Measurements from ENCODE around the gene SCEL. TPM values are rescaled to one million over a fixed set of nuclear protein-coding genes. Genes with fewer than 3 reads are reported as not detected.
"Not testable (repeated sequence)": the region's sequence is repeated elsewhere in the genome, so short reads cannot be mapped to it uniquely, and the experiment has no call there.

SCEL gene
- total and polyA plus RNA-seq, 8 donors = 0.19 to 76.8 (median 1.0) TPM; not detected in 4

DNA sequence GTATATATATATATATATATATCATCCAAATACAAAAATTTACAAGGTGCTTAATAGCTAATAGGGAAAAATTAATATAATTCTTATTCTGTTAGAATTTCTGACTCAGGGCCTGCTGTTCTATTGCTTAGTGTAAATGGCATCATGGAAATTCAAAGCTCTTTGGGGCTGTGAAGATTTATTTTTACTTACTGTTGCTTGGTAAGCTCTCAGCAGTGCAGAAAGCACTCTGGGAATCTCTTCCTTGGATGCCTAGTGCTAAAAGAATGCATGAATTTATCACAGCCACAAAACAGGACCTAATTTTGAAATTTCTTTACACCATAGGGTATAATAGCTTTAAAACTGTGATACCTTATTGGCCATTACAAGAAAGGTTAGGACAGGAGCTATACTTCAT lies 92.7 kb downstream of the SCEL start:
- no peak overlapping the region for H3K4me3 ChIP-seq
- no peaks in the 10 kb centered on the region for H3K4me1 ChIP-seq
- H3K36me3 ChIP-seq = no peaks in the 10 kb centered on the region
- intact Hi-C loops (cut with DNase I; ENCODE audit: low total_unique reads) = no loop called here
- H3K27me3 ChIP-seq = no peaks in the 10 kb centered on the region
- DNase-seq = no peak
- no peak for TF ChIP-seq POLR2A (IDR thresholded peaks at IDR 0.05)
- TF ChIP-seq EP300 (IDR thresholded peaks at IDR 0.05) = no peak
- no peak for TF ChIP-seq CTCF (IDR thresholded peaks at IDR 0.05)
- no peak for TF ChIP-seq POLR2AphosphoS5 (IDR thresholded peaks at IDR 0.05)
- H3K27ac ChIP-seq = no peak overlapping the region
- no peaks in the 10 kb centered on the region for H3K9me3 ChIP-seq

- WGBS, 5 donors = 65 to 88% (median 75%) methylated on average over 1 of the region's 1 CpG
- no peak overlapping the region for H3K4me3 ChIP-seq
- peak in 1 of 2 donors; percentile 17 for DNase-seq
- H3K4me1 ChIP-seq = no peaks in the 10 kb centered on the region
- no peaks in the 10 kb centered on the region for H3K27me3 ChIP-seq
- no peak overlapping the region for H3K27ac ChIP-seq
- H3K9me3 ChIP-seq = no peaks in the 10 kb centered on the region
- intact Hi-C loops (cut with DNase I; ENCODE audit: low total_unique reads) = no loop called here
- TF ChIP-seq CTCF (IDR thresholded peaks at IDR 0.05) (no peak), POLR2AphosphoS5 (IDR thresholded peaks at IDR 0.05) (no peak), EP300 (IDR thresholded peaks at IDR 0.05) (no peak), POLR2A (IDR thresholded peaks at IDR 0.05) (no peak)
- H3K36me3 ChIP-seq = no peaks in the 10 kb centered on the region
Measured at GRCh38 chr13:77637588-77637987, 102.1 kb downstream of the SCEL start.

GRCh38 chr13:77650409-77650808 lies 114.9 kb downstream of the SCEL start:
- H3K9me3 ChIP-seq = peaks cover 0 to 14% (median 8%) of the 10 kb centered on the region in 4 donors
- no peak overlapping the region for H3K27ac ChIP-seq
- TF ChIP-seq POLR2A (IDR thresholded peaks at IDR 0.05) = no peak
- no peak for TF ChIP-seq EP300 (IDR thresholded peaks at IDR 0.05)
- no peak for TF ChIP-seq CTCF (IDR thresholded peaks at IDR 0.05)
- TF ChIP-seq POLR2AphosphoS5 (IDR thresholded peaks at IDR 0.05) = no peak
- no peaks in the 10 kb centered on the region for H3K4me1 ChIP-seq
- H3K27me3 ChIP-seq = no peaks in the 10 kb centered on the region
- no peak overlapping the region for H3K4me3 ChIP-seq
- no peaks in the 10 kb centered on the region for H3K36me3 ChIP-seq
- intact Hi-C loops (cut with DNase I; ENCODE audit: low total_unique reads) = no loop called here
- no peak for DNase-seq

GRCh38 chr13:77653301-77653700 lies 117.8 kb downstream of the SCEL start:
- Histone ChIP-seq H3K27ac (no peak overlapping the region), H3K4me1 (no peaks in the 10 kb centered on the region), H3K4me3 (no peak overlapping the region), H3K36me3 (no peaks in the 10 kb centered on the region), H3K27me3 (no peaks in the 10 kb centered on the region), H3K9me3 (peaks cover 0 to 15% (median 13%) of the 10 kb centered on the region in 4 donors)
- no peak for TF ChIP-seq POLR2AphosphoS5 (IDR thresholded peaks at IDR 0.05)
- no peak for TF ChIP-seq CTCF (IDR thresholded peaks at IDR 0.05)
- TF ChIP-seq POLR2A (IDR thresholded peaks at IDR 0.05) = no peak
- TF ChIP-seq EP300 (IDR thresholded peaks at IDR 0.05) = no peak
- 82 to 92% (median 86%) methylated on average over 2 of the region's 2 CpGs for WGBS, 5 donors
- no peak for DNase-seq
- intact Hi-C loops (cut with DNase I; ENCODE audit: low total_unique reads) = no loop called here

- H3K27ac ChIP-seq; H3K4me1 ChIP-seq; H3K36me3 ChIP-seq; H3K27me3 ChIP-seq; H3K4me3 ChIP-seq; H3K9me3 ChIP-seq; DNase-seq; intact Hi-C loops (cut with DNase I; ENCODE audit: low total_unique reads): not testable (repeated sequence)
- 90 to 96% (median 93%) methylated on average over 16 to 23 of the region's 23 CpGs for WGBS, 5 donors
Measured at GRCh38 chr13:77660016-77660415, 124.5 kb downstream of the SCEL start.
